GM23248 (cell line): Measurements from ENCODE around the gene ZNF691. TPM values are rescaled to one million over a fixed set of nuclear protein-coding genes. Genes with fewer than 3 reads are reported as not detected.

Source experiments
- DNase-seq: peaks from one replicate; pipeline ENCODE4 v3.0.0-alpha.2; 2015
- H2AFZ ChIP-seq: fragments of 200-600 bp; sonication (generic); 2 replicates; pipeline ENCODE4 v1.6.1; 2016; ENCODE audit warnings: antibody characterized with exemption
- H3F3A ChIP-seq: fragments of 200-600 bp; sonication (generic); 2 replicates; pipeline ENCODE4 v1.6.1; 2016; ENCODE audit warnings: mild to moderate bottlenecking, antibody characterized with exemption, mixed run types; ENCODE audit not compliant: insufficient read depth
- H3K27ac ChIP-seq: fragments of 200-600 bp; sonication (generic); 2 replicates; pipeline ENCODE4 v1.5.1; 2016; ENCODE audit warnings: mild to moderate bottlenecking
- H3K27me3 ChIP-seq: fragments of 200-600 bp; sonication (generic); replicated peaks from 2 replicates; pipeline ENCODE4 v1.6.1; 2016; ENCODE audit warnings: mild to moderate bottlenecking; ENCODE audit not compliant: insufficient read depth
- H3K36me3 ChIP-seq: fragments of 200-600 bp; sonication (generic); 2 replicates; pipeline ENCODE4 v1.6.1; 2016; ENCODE audit warnings: low read depth, mild to moderate bottlenecking
- H3K4me1 ChIP-seq: fragments of 200-600 bp; sonication (generic); 2 replicates; pipeline ENCODE4 v1.6.1; 2016; ENCODE audit warnings: mild to moderate bottlenecking; ENCODE audit not compliant: insufficient read depth
- H3K4me2 ChIP-seq: fragments of 200-600 bp; sonication (generic); one replicate; pipeline ENCODE4 v1.6.1; 2016; ENCODE audit warnings: mild to moderate bottlenecking; ENCODE audit not compliant: unreplicated experiment
- H3K4me3 ChIP-seq: fragments of 200-600 bp; sonication (generic); 2 replicates; pipeline ENCODE4 v1.5.1; 2016; ENCODE audit warnings: mild to moderate bottlenecking
- H3K79me2 ChIP-seq: fragments of 200-600 bp; sonication (generic); 2 replicates; pipeline ENCODE4 v1.6.1; 2016; ENCODE audit warnings: mild to moderate bottlenecking; ENCODE audit not compliant: insufficient read depth
- H3K9ac ChIP-seq: fragments of 200-600 bp; sonication (generic); 2 replicates; pipeline ENCODE4 v1.6.1; 2016; ENCODE audit warnings: mild to moderate bottlenecking
- H3K9me2 ChIP-seq: fragments of 200-600 bp; sonication (generic); 2 replicates; pipeline ENCODE4 v1.6.1; 2016; ENCODE audit warnings: mixed run types, mild to moderate bottlenecking, moderate library complexity; ENCODE audit not compliant: insufficient read depth
- H3K9me3 ChIP-seq: fragments of 200-600 bp; sonication (generic); one replicate; pipeline ENCODE4 v1.6.1; 2017; ENCODE audit warnings: low read depth
- H4K20me1 ChIP-seq: fragments of 200-600 bp; sonication (generic); 2 replicates; pipeline ENCODE4 v1.6.0; 2016; ENCODE audit not compliant: insufficient read depth
- EZH2 ChIP-seq: fragments of 200-600 bp; sonication (generic); IDR thresholded peaks from 2 replicates; pipeline ENCODE4 v1.6.1; 2018; ENCODE audit warnings: antibody characterized with exemption, mild to moderate bottlenecking; ENCODE audit not compliant: insufficient read depth, poor library complexity, severe bottlenecking
- EZH2phosphoT487 ChIP-seq: fragments of 200-600 bp; sonication (generic); IDR thresholded peaks from 2 replicates; pipeline ENCODE4 v1.6.1; 2018; ENCODE audit warnings: antibody characterized with exemption, moderate library complexity, mild to moderate bottlenecking, low read depth; ENCODE audit not compliant: insufficient read depth
- WGBS, 2 experiments: methylation state at CpG; one replicate each; pipeline ENCODE4 v1.1.6; 2015 to 2017; ENCODE audit warnings: low lambda C conversion rate in 2 of 2, low coverage in 1 of 2; ENCODE audit errors: missing lambda C conversion rate in 2 of 2; 5-methylcytosine and 5-hydroxymethylcytosine counted together
- in situ Hi-C: fragments of 300-500 bp; cut with MboI; formaldehyde crosslinking; loops from 2 replicates; pipeline ENCODE4 v1.15.0; 2020
- polyA plus RNA-seq: library from polyadenylated mRNA; unstranded; fragments of >200 nt; fragmentation: Nextera tagmentation; extraction: Ambion mirVana; gene quantifications from 2 replicates; pipeline ENCODE4 v1.2.1, GENCODE V29; 2016
- total RNA-seq: library from RNA; depleted of rRNA; stranded (reverse); fragments of >200 nt; shearing (Covaris generic); gene quantifications from 2 replicates; pipeline ENCODE4 v1.2.3, GENCODE V29; 2014

ZNF691 gene
- total and polyA plus RNA-seq, 2 experiments from 2014 or later, result 4.4 to 6.9 TPM

GRCh38 chr1:42825036-42825851 is 21.2 kb upstream of the ZNF691 start:
- 82 to 85% methylated on average over 10 of the region's 10 CpGs for WGBS, 2 experiments
- H3K27me3 ChIP-seq, result no peaks in the 10 kb centered on the region
- no peak overlapping the region for H2AFZ ChIP-seq

GRCh38 chr1:42830631-42831030 is 15.8 kb upstream of the ZNF691 start:
- H3K4me3 ChIP-seq, result no peak overlapping the region
- H3K27ac ChIP-seq, result no peak overlapping the region
- H3K4me1 ChIP-seq, result no peaks in the 10 kb centered on the region
- no peak overlapping the region for H2AFZ ChIP-seq
- H3K36me3 ChIP-seq, result peaks cover 13% of the 10 kb centered on the region; the same call in 1 of the 2 replicates
- in situ Hi-C loops, result no loop called here
- TF ChIP-seq EZH2phosphoT487 (no peak), EZH2 (no peak)
- no peak for DNase-seq
- no peaks in the 10 kb centered on the region for H3K9me2 ChIP-seq
- 94% methylated on average over 17 of the region's 17 CpGs for WGBS, 2 experiments
- no peaks in the 10 kb centered on the region for H3K79me2 ChIP-seq
- no peak overlapping the region for H3K4me2 ChIP-seq
- no peaks in the 10 kb centered on the region for H3K9me3 ChIP-seq
- H3K27me3 ChIP-seq, result no peaks in the 10 kb centered on the region
- no peaks in the 10 kb centered on the region for H4K20me1 ChIP-seq
- H3K9ac ChIP-seq, result no peak overlapping the region
- no peaks in the 10 kb centered on the region for H3F3A ChIP-seq

More at GRCh38 chr1:42825036-42825851, 21.2 kb upstream of the ZNF691 start:
- Histone ChIP-seq H3F3A (peaks cover 17% of the 10 kb centered on the region), H3K27ac (no peak overlapping the region), H3K79me2 (peaks cover 15% of the 10 kb centered on the region), H3K4me3 (no peak overlapping the region), H4K20me1 (no peaks in the 10 kb centered on the region), H3K36me3 (no peaks in the 10 kb centered on the region), H3K4me1 (peaks cover 13% of the 10 kb centered on the region), H3K9me2 (no peaks in the 10 kb centered on the region), H3K9ac (no peak overlapping the region), H3K4me2 (no peak overlapping the region), H3K9me3 (no peaks in the 10 kb centered on the region)
- no peak for DNase-seq
- in situ Hi-C loops, result no loop called here
- TF ChIP-seq EZH2, result no peak
- no peak for TF ChIP-seq EZH2phosphoT487

- in situ Hi-C loops, result no loop called here
- Histone ChIP-seq H3K79me2 (no peaks in the 10 kb centered on the region), H3K36me3 (peaks cover 13% of the 10 kb centered on the region; the same call in 1 of the 2 replicates), H3K27me3 (no peaks in the 10 kb centered on the region), H3K9ac (no peak overlapping the region), H3K4me2 (no peak overlapping the region), H4K20me1 (no peaks in the 10 kb centered on the region), H3K9me2 (no peaks in the 10 kb centered on the region), H3K4me1 (no peaks in the 10 kb centered on the region), H3K4me3 (no peak overlapping the region), H2AFZ (no peak overlapping the region), H3K9me3 (no peaks in the 10 kb centered on the region), H3F3A (no peaks in the 10 kb centered on the region), H3K27ac (no peak overlapping the region)
- TF ChIP-seq EZH2phosphoT487, result no peak
- TF ChIP-seq EZH2, result no peak
- DNase-seq, result no peak
Measured at GRCh38 chr1:42831273-42831672, 15.1 kb upstream of the ZNF691 start.

- H2AFZ ChIP-seq, result no peak overlapping the region
- H3F3A ChIP-seq, result no peaks in the 10 kb centered on the region
- no peak overlapping the region for H3K4me3 ChIP-seq
- H3K4me2 ChIP-seq, result no peak overlapping the region
- peaks cover 16% of the 10 kb centered on the region; the same call in 1 of the 2 replicates for H3K36me3 ChIP-seq
- H3K4me1 ChIP-seq, result no peaks in the 10 kb centered on the region
- no peak overlapping the region for H3K9ac ChIP-seq
- 85 to 88% methylated on average over 3 of the region's 3 CpGs for WGBS, 2 experiments
- no peak for DNase-seq
- H3K27ac ChIP-seq, result no peak overlapping the region
- H3K9me2 ChIP-seq, result no peaks in the 10 kb centered on the region
- H4K20me1 ChIP-seq, result no peaks in the 10 kb centered on the region
- no peaks in the 10 kb centered on the region for H3K27me3 ChIP-seq
- in situ Hi-C loops, result no loop called here
- TF ChIP-seq EZH2phosphoT487, result no peak
- TF ChIP-seq EZH2, result no peak
- H3K9me3 ChIP-seq, result no peaks in the 10 kb centered on the region
- H3K79me2 ChIP-seq, result no peaks in the 10 kb centered on the region
Measured at GRCh38 chr1:42832641-42833240, 13.7 kb upstream of the ZNF691 start.
